HEK293 (cell line): ENCODE measurements around the gene UBE2D2.

Experiments used
- CTCF ChIA-PET: fragments of 350-600 bp; formaldehyde crosslinking; extraction: SDS; loops from one replicate; lab custom pipeline; 2021; ENCODE audit warnings: antibody characterized with exemption; lab: Yijun Ruan, JAX
- POLR2A ChIA-PET: fragments of 300-600 bp; formaldehyde crosslinking; extraction: SDS; loops from one replicate; lab custom pipeline; 2020; ENCODE audit warnings: antibody characterized with exemption, inconsistent platforms; lab: Yijun Ruan, JAX
- H3K27ac ChIP-seq: fragments of 200-500 bp; sonication (Bioruptor generic); 2 replicates; pipeline ENCODE4 v1.5.1; 2014; ENCODE audit warnings: low read depth, low read length, control low read depth, inconsistent platforms; ENCODE audit errors: extremely low read depth
- H3K36me3 ChIP-seq, 2 experiments: fragments of 200-500 bp in 1 of 2; sonication (Bioruptor generic) in 1 of 2; 1 replicate in 1 of 2; 2 replicates in 1 of 2; pipeline ENCODE4 v1.5.1; 2014 to 2017; ENCODE audit warnings: inconsistent platforms in 2 of 2, low read length in 2 of 2; ENCODE audit not compliant: control insufficient read depth in 2 of 2, insufficient read depth in 1 of 2
- H3K4me1 ChIP-seq: fragments of 200-500 bp; sonication (Bioruptor generic); 2 replicates; pipeline ENCODE4 v1.5.1; 2014; ENCODE audit warnings: mild to moderate bottlenecking, low read length, inconsistent platforms; ENCODE audit not compliant: control insufficient read depth, insufficient read depth
- H3K4me3 ChIP-seq: 2 replicates; pipeline ENCODE4 v1.5.1; 2011; ENCODE audit warnings: low read depth, mild to moderate bottlenecking, control low read depth, low read length, moderate library complexity
- H3K9me3 ChIP-seq: fragments of 200-500 bp; sonication (Bioruptor generic); 2 replicates; pipeline ENCODE4 v1.5.1; 2014; ENCODE audit warnings: low read depth, low read length, inconsistent platforms; ENCODE audit not compliant: control insufficient read depth, insufficient read depth
- GLI4 ChIP-seq: fragments of 450-650 bp; formaldehyde crosslinking; IDR thresholded peaks from 2 replicates; pipeline ENCODE4 v1.5.1; 2016; ENCODE audit warnings: missing biosample characterization, missing genetic modification characterization
- GLIS2 ChIP-seq: fragments of 450-650 bp; formaldehyde crosslinking; IDR thresholded peaks from 2 replicates; pipeline ENCODE4 v1.5.1; 2016; ENCODE audit warnings: missing biosample characterization, missing genetic modification characterization
- KLF1 ChIP-seq: fragments of 450-650 bp; formaldehyde crosslinking; IDR thresholded peaks from 2 replicates; pipeline ENCODE4 v1.5.1; 2016; ENCODE audit warnings: missing biosample characterization, missing genetic modification characterization
- KLF8 ChIP-seq: fragments of 450-650 bp; formaldehyde crosslinking; IDR thresholded peaks from 2 replicates; pipeline ENCODE4 v1.5.1; 2016; ENCODE audit warnings: missing biosample characterization, missing genetic modification characterization
- KLF9 ChIP-seq: fragments of 450-650 bp; formaldehyde crosslinking; IDR thresholded peaks from 2 replicates; pipeline ENCODE4 v1.5.1; 2016; ENCODE audit warnings: missing biosample characterization, missing genetic modification characterization, low read depth
- PATZ1 ChIP-seq: fragments of 450-650 bp; formaldehyde crosslinking; IDR thresholded peaks from 2 replicates; pipeline ENCODE4 v1.5.1; 2016; ENCODE audit warnings: missing biosample characterization, missing genetic modification characterization
- ZEB2 ChIP-seq: fragments of 450-650 bp; formaldehyde crosslinking; IDR thresholded peaks from 2 replicates; pipeline ENCODE4 v1.5.1; 2016; ENCODE audit warnings: missing biosample characterization, missing genetic modification characterization
- ZNF114 ChIP-seq: fragments of 450-650 bp; formaldehyde crosslinking; IDR thresholded peaks from 2 replicates; pipeline ENCODE4 v1.5.0; 2017; ENCODE audit warnings: missing biosample characterization, missing genetic modification characterization
- ZNF239 ChIP-seq: fragments of 450-650 bp; formaldehyde crosslinking; IDR thresholded peaks from 2 replicates; pipeline ENCODE4 v1.5.1; 2016; ENCODE audit warnings: missing biosample characterization, missing genetic modification characterization
- ZNF274 ChIP-seq, 2 experiments: fragments of 200-500 bp in 1 of 2; fragments of 450-650 bp in 1 of 2; sonication (Bioruptor generic) in 1 of 2; formaldehyde crosslinking in 1 of 2; IDR thresholded peaks; 2 replicates each; pipeline versions ENCODE4 v1.5.1 to v1.6.1; 2014 to 2016; ENCODE audit warnings: borderline replicate concordance in 1 of 2, inconsistent platforms in 1 of 2, low read length in 1 of 2, missing biosample characterization in 1 of 2, missing genetic modification characterization in 1 of 2
- ZNF433 ChIP-seq: fragments of 450-650 bp; formaldehyde crosslinking; IDR thresholded peaks from 2 replicates; pipeline ENCODE4 v1.5.1; 2016; ENCODE audit warnings: missing biosample characterization, missing genetic modification characterization, low read depth
- ZNF48 ChIP-seq: fragments of 450-650 bp; formaldehyde crosslinking; IDR thresholded peaks from 2 replicates; pipeline ENCODE4 v1.5.1; 2016; ENCODE audit warnings: missing biosample characterization, missing genetic modification characterization
- ZNF518A ChIP-seq: fragments of 450-650 bp; formaldehyde crosslinking; conservative IDR thresholded peaks from 2 replicates; pipeline ENCODE4 v1.5.1; 2016; ENCODE audit warnings: low read depth, missing biosample characterization, missing genetic modification characterization
- ZNF530 ChIP-seq: fragments of 450-650 bp; formaldehyde crosslinking; IDR thresholded peaks from 2 replicates; pipeline ENCODE4 v1.5.1; 2016; ENCODE audit warnings: low read depth, missing biosample characterization, missing genetic modification characterization
- ZNF558 ChIP-seq: fragments of 450-650 bp; formaldehyde crosslinking; IDR thresholded peaks from 2 replicates; pipeline ENCODE4 v1.5.1; 2016; ENCODE audit warnings: missing biosample characterization, missing genetic modification characterization
- ZNF560 ChIP-seq: fragments of 450-650 bp; formaldehyde crosslinking; IDR thresholded peaks from 2 replicates; pipeline ENCODE4 v1.5.1; 2017; ENCODE audit warnings: missing biosample characterization, missing genetic modification characterization, borderline replicate concordance
- ZNF571 ChIP-seq: fragments of 450-650 bp; formaldehyde crosslinking; IDR thresholded peaks from 2 replicates; pipeline ENCODE4 v1.5.0; 2017; ENCODE audit warnings: missing biosample characterization, missing genetic modification characterization
- ZNF600 ChIP-seq: fragments of 450-650 bp; formaldehyde crosslinking; IDR thresholded peaks from 2 replicates; pipeline ENCODE4 v1.5.1; 2016; ENCODE audit warnings: missing biosample characterization, missing genetic modification characterization
- ZNF677 ChIP-seq: fragments of 450-650 bp; IDR thresholded peaks from 2 replicates; pipeline ENCODE4 v1.5.0; 2018; ENCODE audit warnings: missing biosample characterization, mild to moderate bottlenecking, missing genetic modification characterization, moderate library complexity
- TF ChIP-seq, protein P1 (sequence below): fragments of 450-650 bp; formaldehyde crosslinking; IDR thresholded peaks from 2 replicates; pipeline ENCODE4 v1.5.1; 2016; ENCODE audit warnings: missing biosample characterization, missing genetic modification characterization
- TF ChIP-seq, protein P2 (sequence below): fragments of 450-650 bp; formaldehyde crosslinking; conservative IDR thresholded peaks from 2 replicates; pipeline ENCODE4 v1.5.1; 2016; ENCODE audit warnings: low read depth, missing biosample characterization, missing genetic modification characterization
- TF ChIP-seq, protein P3 (sequence below): fragments of 450-650 bp; formaldehyde crosslinking; IDR thresholded peaks from 2 replicates; pipeline ENCODE4 v1.5.1; 2016; ENCODE audit warnings: missing biosample characterization, missing genetic modification characterization

Gene UBE2D2

GRCh38 chr5:139647506-139648204 lies 86.5 kb downstream of the UBE2D2 start:
- Histone ChIP-seq H3K9me3 (no peaks in the 10 kb centered on the region), H3K4me1 (peaks cover 28% of the 10 kb centered on the region), H3K4me3 (peak overlapping the region; percentile 79), H3K27ac (no peak overlapping the region), H3K36me3 (no peaks in the 10 kb centered on the region)
- POLR2A ChIA-PET, result interaction anchor here (0.6 to 2.9 kb wide), 18 partner anchors 11 to 273 kb away, joined by 3 to 96 read pairs (median 4); partner anchors contain the start of gene UBE2D2
- CTCF ChIA-PET, result interaction anchor here (0.5 to 1.7 kb wide), 8 partner anchors 11 to 377 kb away, joined by 3 to 20 read pairs (median 4); no protein-coding TSS in a partner anchor
- TF ChIP-seq ZNF239 (tag by site-specific recombination) (no peak), ZNF48 (tag by site-specific recombination) (no peak), ZNF571 (tag by site-specific recombination) (no peak), ZNF518A (no peak), GLI4 (tag by site-specific recombination) (no peak), ZNF530 (no peak), ZNF114 (tag by site-specific recombination) (no peak), ZNF558 (tag by site-specific recombination) (no peak), ZNF677 (no peak), ZNF600 (tag by site-specific recombination) (no peak), ZEB2 (no peak), KLF1 (no peak), GLIS2 (tag by site-specific recombination) (0 out of 2 replicates have a peak, but pooled peaks have one; percentile 30), KLF9 (peak; percentile 31; the same call in 1 of the 2 replicates), ZNF433 (tag by site-specific recombination) (no peak), PATZ1 (peak; percentile 9; the same call in 1 of the 2 replicates), KLF8 (no peak), ZNF560 (tag by site-specific recombination) (no peak), ZNF274 (IDR thresholded peaks at IDR 0.05; ENCODE audit: low read length) (no peak), ZNF274 (tag by site-specific recombination; IDR thresholded peaks at IDR 0.05; ENCODE audit: borderline replicate concordance) (no peak)
- TF ChIP-seq, protein P1, sequence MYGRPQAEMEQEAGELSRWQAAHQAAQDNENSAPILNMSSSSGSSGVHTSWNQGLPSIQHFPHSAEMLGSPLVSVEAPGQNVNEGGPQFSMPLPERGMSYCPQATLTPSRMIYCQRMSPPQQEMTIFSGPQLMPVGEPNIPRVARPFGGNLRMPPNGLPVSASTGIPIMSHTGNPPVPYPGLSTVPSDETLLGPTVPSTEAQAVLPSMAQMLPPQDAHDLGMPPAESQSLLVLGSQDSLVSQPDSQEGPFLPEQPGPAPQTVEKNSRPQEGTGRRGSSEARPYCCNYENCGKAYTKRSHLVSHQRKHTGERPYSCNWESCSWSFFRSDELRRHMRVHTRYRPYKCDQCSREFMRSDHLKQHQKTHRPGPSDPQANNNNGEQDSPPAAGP (tag by site-specific recombination), result no peak
- TF ChIP-seq, protein P2, sequence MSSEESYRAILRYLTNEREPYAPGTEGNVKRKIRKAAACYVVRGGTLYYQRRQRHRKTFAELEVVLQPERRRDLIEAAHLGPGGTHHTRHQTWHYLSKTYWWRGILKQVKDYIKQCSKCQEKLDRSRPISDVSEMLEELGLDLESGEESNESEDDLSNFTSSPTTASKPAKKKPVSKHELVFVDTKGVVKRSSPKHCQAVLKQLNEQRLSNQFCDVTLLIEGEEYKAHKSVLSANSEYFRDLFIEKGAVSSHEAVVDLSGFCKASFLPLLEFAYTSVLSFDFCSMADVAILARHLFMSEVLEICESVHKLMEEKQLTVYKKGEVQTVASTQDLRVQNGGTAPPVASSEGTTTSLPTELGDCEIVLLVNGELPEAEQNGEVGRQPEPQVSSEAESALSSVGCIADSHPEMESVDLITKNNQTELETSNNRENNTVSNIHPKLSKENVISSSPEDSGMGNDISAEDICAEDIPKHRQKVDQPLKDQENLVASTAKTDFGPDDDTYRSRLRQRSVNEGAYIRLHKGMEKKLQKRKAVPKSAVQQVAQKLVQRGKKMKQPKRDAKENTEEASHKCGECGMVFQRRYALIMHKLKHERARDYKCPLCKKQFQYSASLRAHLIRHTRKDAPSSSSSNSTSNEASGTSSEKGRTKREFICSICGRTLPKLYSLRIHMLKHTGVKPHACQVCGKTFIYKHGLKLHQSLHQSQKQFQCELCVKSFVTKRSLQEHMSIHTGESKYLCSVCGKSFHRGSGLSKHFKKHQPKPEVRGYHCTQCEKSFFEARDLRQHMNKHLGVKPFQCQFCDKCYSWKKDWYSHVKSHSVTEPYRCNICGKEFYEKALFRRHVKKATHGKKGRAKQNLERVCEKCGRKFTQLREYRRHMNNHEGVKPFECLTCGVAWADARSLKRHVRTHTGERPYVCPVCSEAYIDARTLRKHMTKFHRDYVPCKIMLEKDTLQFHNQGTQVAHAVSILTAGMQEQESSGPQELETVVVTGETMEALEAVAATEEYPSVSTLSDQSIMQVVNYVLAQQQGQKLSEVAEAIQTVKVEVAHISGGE (tag by site-specific recombination), result peak; percentile 60
- TF ChIP-seq, protein P3, sequence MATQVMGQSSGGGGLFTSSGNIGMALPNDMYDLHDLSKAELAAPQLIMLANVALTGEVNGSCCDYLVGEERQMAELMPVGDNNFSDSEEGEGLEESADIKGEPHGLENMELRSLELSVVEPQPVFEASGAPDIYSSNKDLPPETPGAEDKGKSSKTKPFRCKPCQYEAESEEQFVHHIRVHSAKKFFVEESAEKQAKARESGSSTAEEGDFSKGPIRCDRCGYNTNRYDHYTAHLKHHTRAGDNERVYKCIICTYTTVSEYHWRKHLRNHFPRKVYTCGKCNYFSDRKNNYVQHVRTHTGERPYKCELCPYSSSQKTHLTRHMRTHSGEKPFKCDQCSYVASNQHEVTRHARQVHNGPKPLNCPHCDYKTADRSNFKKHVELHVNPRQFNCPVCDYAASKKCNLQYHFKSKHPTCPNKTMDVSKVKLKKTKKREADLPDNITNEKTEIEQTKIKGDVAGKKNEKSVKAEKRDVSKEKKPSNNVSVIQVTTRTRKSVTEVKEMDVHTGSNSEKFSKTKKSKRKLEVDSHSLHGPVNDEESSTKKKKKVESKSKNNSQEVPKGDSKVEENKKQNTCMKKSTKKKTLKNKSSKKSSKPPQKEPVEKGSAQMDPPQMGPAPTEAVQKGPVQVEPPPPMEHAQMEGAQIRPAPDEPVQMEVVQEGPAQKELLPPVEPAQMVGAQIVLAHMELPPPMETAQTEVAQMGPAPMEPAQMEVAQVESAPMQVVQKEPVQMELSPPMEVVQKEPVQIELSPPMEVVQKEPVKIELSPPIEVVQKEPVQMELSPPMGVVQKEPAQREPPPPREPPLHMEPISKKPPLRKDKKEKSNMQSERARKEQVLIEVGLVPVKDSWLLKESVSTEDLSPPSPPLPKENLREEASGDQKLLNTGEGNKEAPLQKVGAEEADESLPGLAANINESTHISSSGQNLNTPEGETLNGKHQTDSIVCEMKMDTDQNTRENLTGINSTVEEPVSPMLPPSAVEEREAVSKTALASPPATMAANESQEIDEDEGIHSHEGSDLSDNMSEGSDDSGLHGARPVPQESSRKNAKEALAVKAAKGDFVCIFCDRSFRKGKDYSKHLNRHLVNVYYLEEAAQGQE (tag by site-specific recombination), result no peak
